Mononuclear cell (primary cell): Measurements from ENCODE around the gene EFNA4. TPM values are rescaled to one million over a fixed set of nuclear protein-coding genes. Genes with fewer than 3 reads are reported as not detected.

Source experiments
- H3K27me3 ChIP-seq: 2 replicates; pipeline ENCODE4 v1.6.0; 2011; ENCODE audit warnings: low read length, control low read depth; ENCODE audit not compliant: insufficient read depth
- H3K4me1 ChIP-seq: 2 replicates; pipeline ENCODE4 v1.5.1; 2011; ENCODE audit warnings: mild to moderate bottlenecking, low read length, control low read depth; ENCODE audit not compliant: insufficient read depth
- H3K4me3 ChIP-seq: 2 replicates; pipeline ENCODE4 v1.5.1; 2011; ENCODE audit warnings: mild to moderate bottlenecking, low read length, moderate library complexity
- H3K9me3 ChIP-seq: 2 replicates; pipeline ENCODE4 v1.5.1; 2011; ENCODE audit warnings: low read depth, mild to moderate bottlenecking, control low read depth, low read length
- total RNA-seq: library from RNA; depleted of rRNA; stranded (reverse); fragments of >200 nt; gene quantifications from one replicate; pipeline ENCODE4 v1.2.3, GENCODE V29; 2012

EFNA4 gene
- total RNA-seq, 1 donor = 2.4 TPM

DNA sequence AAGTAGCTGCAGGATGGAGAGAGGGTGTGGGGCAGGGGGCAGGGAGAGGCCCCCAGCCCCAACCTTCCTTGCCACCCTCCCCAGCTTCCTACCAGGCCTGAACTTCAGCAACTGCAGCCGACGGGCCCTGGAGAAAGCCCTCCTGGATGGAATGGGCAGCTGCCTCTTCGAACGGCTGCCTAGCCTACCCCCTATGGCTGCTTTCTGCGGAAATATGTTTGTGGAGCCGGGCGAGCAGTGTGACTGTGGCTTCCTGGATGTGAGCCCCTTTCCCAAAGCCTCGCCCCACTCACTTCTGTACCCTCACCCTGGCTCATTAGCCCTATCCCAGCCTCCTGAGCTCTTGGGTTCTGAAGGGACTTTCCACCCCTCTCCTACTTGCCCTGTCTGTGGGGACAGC, 6.4 kb upstream of the EFNA4 start:
- H3K4me3 ChIP-seq = no peak overlapping the region
- H3K9me3 ChIP-seq = no peaks in the 10 kb centered on the region
- no peaks in the 10 kb centered on the region for H3K27me3 ChIP-seq
- peaks cover 22% of the 10 kb centered on the region for H3K4me1 ChIP-seq

- peaks cover 22% of the 10 kb centered on the region for H3K4me1 ChIP-seq
- no peaks in the 10 kb centered on the region for H3K9me3 ChIP-seq
- no peaks in the 10 kb centered on the region for H3K27me3 ChIP-seq
- no peak overlapping the region for H3K4me3 ChIP-seq
Observed at GRCh38 chr1:155057788-155058211, 5.7 kb upstream of the EFNA4 start.

DNA sequence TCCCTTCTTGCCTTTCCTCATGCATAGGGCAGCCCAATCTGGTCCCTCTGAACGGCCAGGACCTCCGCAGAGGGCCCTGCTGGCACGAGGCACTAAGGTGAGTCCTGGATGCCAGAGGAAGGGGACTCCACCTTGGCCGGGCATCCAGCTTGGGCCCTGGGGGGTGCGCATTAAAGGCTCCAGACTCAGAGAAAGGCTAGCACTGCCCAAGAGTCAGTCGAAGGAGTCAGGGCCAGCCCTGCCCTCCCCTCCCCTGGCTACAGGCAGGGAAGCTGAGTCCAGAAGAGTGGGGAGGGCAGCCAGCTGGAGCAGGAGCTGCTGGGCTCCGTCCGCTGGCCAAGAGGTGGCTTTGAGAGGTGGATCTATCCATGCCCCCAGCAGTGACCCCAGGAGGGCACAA, 2.8 kb upstream of the EFNA4 start:
- Histone ChIP-seq H3K27me3 (no peaks in the 10 kb centered on the region), H3K4me1 (peaks cover 34% of the 10 kb centered on the region), H3K4me3 (no peak overlapping the region), H3K9me3 (no peaks in the 10 kb centered on the region)

GRCh38 chr1:155061381-155062150, 2.0 kb upstream of the EFNA4 start:
- Histone ChIP-seq H3K27me3 (no peaks in the 10 kb centered on the region), H3K4me1 (peaks cover 34% of the 10 kb centered on the region), H3K9me3 (no peaks in the 10 kb centered on the region), H3K4me3 (no peak overlapping the region)

- peaks cover 34% of the 10 kb centered on the region for H3K4me1 ChIP-seq
- H3K4me3 ChIP-seq = no peak overlapping the region
- no peaks in the 10 kb centered on the region for H3K9me3 ChIP-seq
- no peaks in the 10 kb centered on the region for H3K27me3 ChIP-seq
Observed at GRCh38 chr1:155062151-155062686, 1.3 kb upstream of the EFNA4 start.

DNA sequence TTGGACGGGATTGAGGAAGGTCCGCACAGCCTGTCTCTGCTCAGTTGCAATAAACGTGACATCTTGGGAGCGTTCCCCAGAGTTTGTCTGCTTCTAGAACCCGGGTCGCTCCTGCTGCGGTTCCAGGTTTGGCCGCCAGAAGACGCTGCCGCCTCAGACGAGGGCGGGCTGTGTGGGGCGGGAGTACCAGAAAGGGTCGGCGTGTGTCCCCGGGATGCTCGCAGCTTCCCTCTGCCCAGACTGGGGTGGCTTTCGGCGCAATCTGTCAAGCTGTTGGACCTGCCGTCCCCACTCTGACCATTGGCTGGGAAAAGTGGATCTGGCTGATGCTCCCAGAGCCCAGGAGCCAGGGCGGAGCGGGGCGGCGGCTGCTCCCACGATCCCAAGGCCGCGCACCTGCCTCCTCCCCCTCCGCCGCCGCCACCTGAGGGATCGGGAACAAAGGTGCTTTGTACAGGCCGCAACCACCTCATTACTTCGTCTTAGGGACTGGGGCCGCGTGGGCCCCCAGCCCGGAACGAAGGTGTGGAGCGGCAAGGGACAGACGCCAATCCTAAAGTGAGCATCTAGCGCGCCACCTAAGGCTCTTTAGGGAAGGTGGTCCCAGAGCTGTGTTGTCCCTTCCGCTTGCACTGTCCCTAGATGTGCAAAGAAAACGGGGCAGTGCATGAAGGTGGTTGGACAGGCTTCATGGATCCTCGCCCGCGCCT, 683 bp upstream of the EFNA4 start:
- peaks cover 34% of the 10 kb centered on the region for H3K4me1 ChIP-seq
- H3K9me3 ChIP-seq = no peaks in the 10 kb centered on the region
- H3K27me3 ChIP-seq = no peaks in the 10 kb centered on the region
- peak overlapping the region; percentile 64 for H3K4me3 ChIP-seq

GRCh38 chr1:155064111-155064831, 731 bp downstream of the EFNA4 start:
- no peaks in the 10 kb centered on the region for H3K9me3 ChIP-seq
- H3K4me1 ChIP-seq = peaks cover 34% of the 10 kb centered on the region
- H3K4me3 ChIP-seq = peak overlapping the region; percentile 64
- no peaks in the 10 kb centered on the region for H3K27me3 ChIP-seq

DNA sequence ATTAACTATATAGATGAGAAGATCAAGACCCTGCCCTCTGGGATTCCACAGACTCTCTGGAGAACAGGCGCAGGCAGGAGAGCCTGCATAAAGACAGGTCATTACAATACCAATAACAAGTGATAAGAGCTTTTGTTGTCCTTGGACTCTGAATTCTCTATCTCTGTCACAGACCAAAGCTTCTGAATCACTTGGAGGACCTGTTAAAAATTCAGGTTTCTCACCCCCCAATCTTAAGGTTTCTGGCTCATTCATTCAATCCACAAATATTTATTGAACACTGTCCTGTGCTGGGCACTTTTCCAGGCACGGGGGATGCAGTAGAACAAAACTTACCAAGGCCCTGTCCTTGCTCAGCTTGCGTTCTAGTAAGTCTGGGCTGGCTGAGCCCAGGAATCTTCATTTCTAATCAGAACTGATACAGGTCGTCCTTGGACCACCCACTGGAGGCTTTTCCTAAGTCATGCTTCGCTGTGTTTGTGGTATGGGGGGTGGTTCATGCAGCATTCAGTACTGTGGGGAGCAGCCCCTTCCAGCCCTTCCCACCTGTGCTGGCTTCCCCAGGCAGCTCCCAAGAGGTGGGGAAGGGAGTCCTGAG, 1.4 kb downstream of the EFNA4 start:
- no peak overlapping the region for H3K4me3 ChIP-seq
- peaks cover 38% of the 10 kb centered on the region for H3K4me1 ChIP-seq
- H3K27me3 ChIP-seq = no peaks in the 10 kb centered on the region
- no peaks in the 10 kb centered on the region for H3K9me3 ChIP-seq

GRCh38 chr1:155066777-155067176, 3.2 kb downstream of the EFNA4 start:
- Histone ChIP-seq H3K27me3 (no peaks in the 10 kb centered on the region), H3K4me1 (peaks cover 50% of the 10 kb centered on the region), H3K4me3 (no peak overlapping the region), H3K9me3 (no peaks in the 10 kb centered on the region)

- H3K4me1 ChIP-seq = peaks cover 39% of the 10 kb centered on the region
- no peaks in the 10 kb centered on the region for H3K27me3 ChIP-seq
- no peak overlapping the region for H3K4me3 ChIP-seq
- H3K9me3 ChIP-seq = no peaks in the 10 kb centered on the region
Observed at GRCh38 chr1:155068599-155068998, 5.1 kb downstream of the EFNA4 start.

DNA sequence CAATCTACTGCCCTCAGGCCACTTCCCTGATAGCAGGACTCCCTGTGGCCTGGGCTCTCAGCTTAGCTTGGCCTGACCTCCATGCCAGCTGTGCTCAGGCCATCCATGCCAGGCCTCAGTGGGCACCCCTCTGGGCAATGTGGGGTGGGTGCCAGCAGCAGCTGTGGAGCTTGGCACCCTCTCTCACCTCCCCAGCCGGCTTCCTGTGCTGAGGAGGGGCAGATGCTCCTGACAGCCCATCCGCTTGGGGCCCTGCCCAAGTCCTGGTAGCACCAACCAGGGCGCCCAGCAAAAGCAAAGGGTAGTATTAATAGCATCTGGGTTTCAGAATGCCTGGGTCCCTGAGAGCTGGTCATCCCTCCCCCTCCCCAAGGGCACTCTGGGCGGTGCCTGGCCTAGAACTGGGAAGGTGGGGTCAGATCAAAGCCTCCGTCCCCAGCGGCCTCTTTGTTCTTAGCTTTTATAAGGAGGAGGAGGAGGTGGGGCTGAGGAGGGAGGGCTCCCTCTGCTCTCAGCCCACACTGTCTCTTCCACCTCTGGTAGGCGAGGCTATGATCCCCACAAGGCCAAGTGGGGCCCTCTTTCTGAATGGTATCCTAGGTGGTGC, 6.1 kb downstream of the EFNA4 start:
- no peak overlapping the region for H3K4me3 ChIP-seq

GRCh38 chr1:155070158-155070621, 6.7 kb downstream of the EFNA4 start:
- Histone ChIP-seq H3K4me1 (peaks cover 30% of the 10 kb centered on the region), H3K4me3 (no peak overlapping the region), H3K27me3 (no peaks in the 10 kb centered on the region), H3K9me3 (no peaks in the 10 kb centered on the region)

More for the DNA sequence above, 6.1 kb downstream of the EFNA4 start:
- Histone ChIP-seq H3K9me3 (no peaks in the 10 kb centered on the region), H3K4me1 (peaks cover 34% of the 10 kb centered on the region), H3K27me3 (no peaks in the 10 kb centered on the region)

- Histone ChIP-seq H3K4me3 (peak overlapping the region; percentile 26), H3K27me3 (no peaks in the 10 kb centered on the region), H3K9me3 (no peaks in the 10 kb centered on the region), H3K4me1 (peaks cover 30% of the 10 kb centered on the region)
Observed at GRCh38 chr1:155070721-155071569, 7.4 kb downstream of the EFNA4 start.
